Small intestine (tissue), 7 donors: ENCODE measurements around the gene STPG4. TPM values are rescaled to one million over a fixed set of nuclear protein-coding genes. Genes with fewer than 3 reads are reported as not detected.

Source experiments
- DNase-seq, 2 donors: peaks; one replicate each; pipeline versions ENCODE4 v3.0.0 to v3.0.0-alpha.2; 2013
- FAIRE-seq: peaks from 2 replicates; lab custom pipeline; 2012; peaks lifted over from hg19 to GRCh38; lab: Jason Lieb, UNC
- H3K27ac ChIP-seq, 3 donors: one replicate each; pipeline ENCODE4 v1.5.1; 2013; ENCODE audit warnings: low read length in 2 of 3, mild to moderate bottlenecking in 2 of 3, control low read depth in 1 of 3, inconsistent platforms in 1 of 3, low read depth in 1 of 3, moderate library complexity in 1 of 3
- H3K27me3 ChIP-seq, 3 donors: one replicate each; pipeline ENCODE4 v1.6.1; 2013; ENCODE audit warnings: low read length in 3 of 3, inconsistent platforms in 1 of 3; ENCODE audit not compliant: control insufficient read depth in 3 of 3, insufficient read depth in 3 of 3
- H3K36me3 ChIP-seq, 3 donors: one replicate each; pipeline ENCODE4 v1.6.1; 2013; ENCODE audit warnings: low read length in 3 of 3, inconsistent platforms in 1 of 3, low read depth in 1 of 3, mild to moderate bottlenecking in 1 of 3, moderate library complexity in 1 of 3; ENCODE audit not compliant: control insufficient read depth in 3 of 3, insufficient read depth in 2 of 3
- H3K4me1 ChIP-seq, 3 donors: one replicate each; pipeline ENCODE4 v1.6.1; 2013; ENCODE audit warnings: low read length in 2 of 3, inconsistent platforms in 1 of 3, low read depth in 1 of 3, mild to moderate bottlenecking in 1 of 3, moderate library complexity in 1 of 3; ENCODE audit not compliant: control insufficient read depth in 3 of 3, insufficient read depth in 2 of 3
- H3K4me3 ChIP-seq, 3 donors: one replicate each; pipeline ENCODE4 v1.5.1; 2013; ENCODE audit warnings: low read length in 3 of 3, control low read depth in 1 of 3, inconsistent platforms in 1 of 3, low read depth in 1 of 3, mild to moderate bottlenecking in 1 of 3, moderate library complexity in 1 of 3
- H3K9me3 ChIP-seq, 2 donors: one replicate each; pipeline ENCODE4 v1.6.1; 2013; ENCODE audit warnings: low read depth in 1 of 2, low read length in 1 of 2; ENCODE audit not compliant: control insufficient read depth in 2 of 2, insufficient read depth in 1 of 2
- WGBS, 3 donors: extraction: QIAGEN DNeasy Blood & Tissue Kit; methylation state at CpG; one replicate each; pipeline ENCODE4 v1.1.7; 2013; 5-methylcytosine and 5-hydroxymethylcytosine counted together
- polyA plus RNA-seq, 4 donors: library from polyadenylated mRNA; stranded (reverse) in 3 of 4; unstranded in 1 of 4; fragments of 200-250 nt in 3 of 4; fragments of 120-200 nt in 1 of 4; gene quantifications; one replicate each; pipeline versions ENCODE4 v1.2.1 to v1.2.3, GENCODE V29; 2013
- donor health status: healthy with polysubstance abuse.
- donor health status: control.
- donor health status: control.
- donor health status: Bipolar disorder and iron deficiency.
- donor health status: healthy.

The STPG4 gene
- polyA plus RNA-seq, 4 donors: 0.06 to 0.12 TPM; not detected in 2

- peak; percentile 38 to 67 for DNase-seq
- H3K4me1 ChIP-seq: peaks cover 5 to 44% (median 39%) of the 10 kb centered on the region in 3 donors
- peak overlapping the region; percentile 37 to 91 (median 45) for H3K27ac ChIP-seq
- peaks cover 0 to 74% (median 8%) of the 10 kb centered on the region in 3 donors for H3K36me3 ChIP-seq
- no peak overlapping the region for H3K4me3 ChIP-seq
- FAIRE-seq: no peak
- H3K9me3 ChIP-seq: peaks cover 0 to 7% of the 10 kb centered on the region in 2 donors
- WGBS, 3 donors: 31 to 63% (median 57%) methylated on average over 15 to 16 of the region's 16 CpGs
- no peaks in the 10 kb centered on the region for H3K27me3 ChIP-seq
These were observed 81.5 kb downstream of the STPG4 start for GRCh38 chr2:47073641-47074040.

- Histone ChIP-seq H3K27me3 (no peaks in the 10 kb centered on the region), H3K9me3 (peaks cover 0 to 7% of the 10 kb centered on the region in 2 donors), H3K27ac (peak overlapping the region; percentile 37 to 91 (median 45)), H3K36me3 (peaks cover 0 to 74% (median 8%) of the 10 kb centered on the region in 3 donors), H3K4me1 (peaks cover 5 to 40% (median 35%) of the 10 kb centered on the region in 3 donors), H3K4me3 (no peak overlapping the region)
- FAIRE-seq (no peak), DNase-seq (no peak)
- 92 to 94% (median 94%) methylated on average over 9 of the region's 9 CpGs for WGBS, 3 donors
These were observed 81.9 kb downstream of the STPG4 start for GRCh38 chr2:47073217-47073616.

- no peak overlapping the region for H3K4me3 ChIP-seq
- peak overlapping the region in 2 of 3 donors; percentile 37 to 91 for H3K27ac ChIP-seq
- no peak for FAIRE-seq
- H3K4me1 ChIP-seq: peaks cover 5 to 39% (median 34%) of the 10 kb centered on the region in 3 donors
- H3K36me3 ChIP-seq: peaks cover 0 to 77% (median 8%) of the 10 kb centered on the region in 3 donors
- WGBS, 3 donors: 68 to 95% (median 87%) methylated on average over 8 to 9 of the region's 9 CpGs
- DNase-seq: no peak
- H3K9me3 ChIP-seq: peaks cover 0 to 2% of the 10 kb centered on the region in 2 donors
- H3K27me3 ChIP-seq: no peaks in the 10 kb centered on the region
These were observed 82.3 kb downstream of the STPG4 start for GRCh38 chr2:47072728-47073191.

- H3K36me3 ChIP-seq: peaks cover 0 to 82% (median 8%) of the 10 kb centered on the region in 3 donors
- H3K27me3 ChIP-seq: no peaks in the 10 kb centered on the region
- 71 to 95% (median 83%) methylated on average over 28 of the region's 28 CpGs for WGBS, 3 donors
- H3K4me3 ChIP-seq: no peak overlapping the region
- H3K27ac ChIP-seq: peak overlapping the region; percentile 50 to 91 (median 61)
- peak in 1 of 2 donors; percentile 38 for DNase-seq
- H3K4me1 ChIP-seq: peaks cover 5 to 39% (median 34%) of the 10 kb centered on the region in 3 donors
- H3K9me3 ChIP-seq: no peaks in the 10 kb centered on the region
- FAIRE-seq: no peak
These were observed 83.0 kb downstream of the STPG4 start for GRCh38 chr2:47072018-47072691.

- no peak overlapping the region for H3K4me3 ChIP-seq
- peaks cover 5 to 34% (median 28%) of the 10 kb centered on the region in 3 donors for H3K4me1 ChIP-seq
- peak overlapping the region; percentile 50 to 91 (median 61) for H3K27ac ChIP-seq
- no peaks in the 10 kb centered on the region for H3K9me3 ChIP-seq
- 64 to 90% (median 76%) methylated on average over 14 to 15 of the region's 15 CpGs for WGBS, 3 donors
- H3K36me3 ChIP-seq: peaks cover 0 to 84% (median 8%) of the 10 kb centered on the region in 3 donors
- no peak for FAIRE-seq
- DNase-seq: no peak
- H3K27me3 ChIP-seq: no peaks in the 10 kb centered on the region
These were observed 83.9 kb downstream of the STPG4 start for GRCh38 chr2:47070920-47071824.

- H3K4me1 ChIP-seq: peaks cover 5 to 37% (median 34%) of the 10 kb centered on the region in 3 donors
- H3K9me3 ChIP-seq: no peaks in the 10 kb centered on the region
- H3K36me3 ChIP-seq: peaks cover 0 to 82% (median 8%) of the 10 kb centered on the region in 3 donors
- 69 to 82% (median 72%) methylated on average over 12 to 13 of the region's 13 CpGs for WGBS, 3 donors
- H3K27ac ChIP-seq: peak overlapping the region; percentile 13 to 91 (median 45)
- DNase-seq (no peak), FAIRE-seq (no peak)
- H3K27me3 ChIP-seq: no peaks in the 10 kb centered on the region
- no peak overlapping the region for H3K4me3 ChIP-seq
These were observed 84.8 kb downstream of the STPG4 start for GRCh38 chr2:47070155-47070919.

- no peak overlapping the region for H3K4me3 ChIP-seq
- DNase-seq (peak; percentile 76 to 91), FAIRE-seq (no peak)
- peak overlapping the region; percentile 13 to 91 (median 45) for H3K27ac ChIP-seq
- peaks cover 5 to 37% (median 34%) of the 10 kb centered on the region in 3 donors for H3K4me1 ChIP-seq
- no peaks in the 10 kb centered on the region for H3K27me3 ChIP-seq
- WGBS, 3 donors: 3 to 43% (median 33%) methylated on average over 5 to 6 of the region's 6 CpGs
- peaks cover 0 to 78% (median 8%) of the 10 kb centered on the region in 3 donors for H3K36me3 ChIP-seq
- H3K9me3 ChIP-seq: no peaks in the 10 kb centered on the region
These were observed 85.4 kb downstream of the STPG4 start for GRCh38 chr2:47069628-47070154.
